HG03460 (cell line): ENCODE data around the gene CLOCK.
A peak's percentile ranks its signal among the peaks of the same experiment; 100 is the strongest.
"Not testable (repeated sequence)": the region's sequence is repeated elsewhere in the genome, so short reads cannot be mapped to it uniquely, and the experiment has no call there.

ENCODE experiments used
- ATAC-seq: cut with Tn5 transposase; IDR thresholded peaks from one replicate; pipeline ENCODE4 v1.9.1; 2021; ENCODE audit not compliant: unreplicated experiment

Gene CLOCK, protein sequence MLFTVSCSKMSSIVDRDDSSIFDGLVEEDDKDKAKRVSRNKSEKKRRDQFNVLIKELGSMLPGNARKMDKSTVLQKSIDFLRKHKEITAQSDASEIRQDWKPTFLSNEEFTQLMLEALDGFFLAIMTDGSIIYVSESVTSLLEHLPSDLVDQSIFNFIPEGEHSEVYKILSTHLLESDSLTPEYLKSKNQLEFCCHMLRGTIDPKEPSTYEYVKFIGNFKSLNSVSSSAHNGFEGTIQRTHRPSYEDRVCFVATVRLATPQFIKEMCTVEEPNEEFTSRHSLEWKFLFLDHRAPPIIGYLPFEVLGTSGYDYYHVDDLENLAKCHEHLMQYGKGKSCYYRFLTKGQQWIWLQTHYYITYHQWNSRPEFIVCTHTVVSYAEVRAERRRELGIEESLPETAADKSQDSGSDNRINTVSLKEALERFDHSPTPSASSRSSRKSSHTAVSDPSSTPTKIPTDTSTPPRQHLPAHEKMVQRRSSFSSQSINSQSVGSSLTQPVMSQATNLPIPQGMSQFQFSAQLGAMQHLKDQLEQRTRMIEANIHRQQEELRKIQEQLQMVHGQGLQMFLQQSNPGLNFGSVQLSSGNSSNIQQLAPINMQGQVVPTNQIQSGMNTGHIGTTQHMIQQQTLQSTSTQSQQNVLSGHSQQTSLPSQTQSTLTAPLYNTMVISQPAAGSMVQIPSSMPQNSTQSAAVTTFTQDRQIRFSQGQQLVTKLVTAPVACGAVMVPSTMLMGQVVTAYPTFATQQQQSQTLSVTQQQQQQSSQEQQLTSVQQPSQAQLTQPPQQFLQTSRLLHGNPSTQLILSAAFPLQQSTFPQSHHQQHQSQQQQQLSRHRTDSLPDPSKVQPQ

DNA sequence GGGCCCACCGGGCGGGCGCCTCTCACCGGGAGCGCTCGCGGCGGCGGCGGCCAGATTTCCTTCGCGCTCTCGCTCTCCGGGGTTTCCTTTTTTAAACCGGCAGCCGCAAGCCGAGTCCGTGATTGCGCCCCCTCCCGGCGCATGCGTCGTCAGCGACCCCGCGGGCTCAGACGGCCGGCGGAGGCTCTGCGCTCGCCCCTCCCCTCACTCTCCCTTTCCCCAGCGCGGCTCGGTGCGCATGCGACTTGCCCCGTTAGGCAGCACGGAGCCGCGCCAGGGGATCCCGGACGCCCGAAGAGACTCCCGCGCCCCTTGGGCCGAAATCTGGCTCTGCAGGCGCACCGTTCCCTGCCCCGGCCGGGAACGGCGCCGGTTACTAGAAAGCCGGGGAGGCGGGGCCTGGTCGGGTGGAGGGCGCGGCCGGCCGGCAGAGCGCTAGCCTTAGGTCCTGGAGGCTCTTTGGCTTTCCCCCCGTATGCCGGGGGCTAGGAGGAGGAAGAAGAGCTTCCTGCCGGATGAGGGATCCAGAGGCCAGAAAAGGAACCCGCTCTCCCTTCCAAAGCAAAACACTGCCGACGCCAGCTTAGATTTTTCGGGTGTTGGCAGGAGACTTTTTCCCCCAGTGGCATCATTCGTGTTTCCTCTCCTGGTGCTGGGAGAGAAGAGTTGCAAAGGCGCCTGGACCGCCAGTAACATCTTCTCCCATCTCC lies at the start of gene CLOCK:
Gene CLOCK (minus strand): TSS at position 154 of the 710 bp plus-strand sequence. CDS start 64,124 bp downstream, outside the sequence.
- ATAC-seq, result peak; percentile 76

DNA sequence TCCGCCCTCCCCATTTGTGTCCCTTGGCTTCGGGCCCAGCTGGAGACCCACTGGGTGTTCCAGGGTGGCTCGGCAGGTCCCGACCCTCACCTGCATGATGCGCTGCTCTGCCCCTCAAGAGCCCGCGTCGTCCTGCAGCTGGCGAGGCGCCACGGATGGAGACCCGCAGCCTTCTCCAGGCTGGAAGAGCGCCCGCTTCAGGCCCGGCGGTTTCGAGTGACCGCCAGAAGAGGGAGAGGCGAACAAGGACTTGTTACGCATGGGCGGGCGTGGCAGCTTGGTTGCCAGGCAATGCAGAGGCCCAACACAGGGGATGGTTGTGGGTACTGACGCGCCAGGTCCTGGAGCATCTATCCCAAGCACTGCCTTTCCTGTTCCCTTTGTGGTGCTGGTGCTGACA lies 45.3 kb upstream of the CLOCK start, which contains the start of gene PDCL2:
Gene PDCL2 (minus strand): TSS at position 232 of the 400 bp plus-strand sequence. CDS start 136 bp downstream, at position 96.
- ATAC-seq, result no peak

DNA sequence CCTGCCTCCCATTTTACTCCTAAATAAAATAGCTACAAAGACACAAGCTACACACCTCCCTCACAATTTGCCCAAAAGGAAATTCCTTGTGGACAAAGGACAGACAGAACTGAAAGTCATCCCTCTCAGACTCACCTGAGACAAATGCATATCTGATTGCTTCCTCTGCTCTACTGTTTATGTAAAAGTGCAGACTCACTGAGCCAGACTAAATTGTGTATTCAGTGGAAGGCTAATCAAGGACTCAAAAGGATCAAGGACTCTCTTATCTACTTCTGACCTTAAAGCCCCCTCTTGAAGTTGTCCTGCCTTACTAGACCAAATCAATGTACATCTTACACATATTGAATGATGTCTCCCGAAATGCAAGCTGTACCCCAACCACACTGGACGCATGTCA lies 41.5 kb upstream of the CLOCK start:
- no peak for ATAC-seq

DNA sequence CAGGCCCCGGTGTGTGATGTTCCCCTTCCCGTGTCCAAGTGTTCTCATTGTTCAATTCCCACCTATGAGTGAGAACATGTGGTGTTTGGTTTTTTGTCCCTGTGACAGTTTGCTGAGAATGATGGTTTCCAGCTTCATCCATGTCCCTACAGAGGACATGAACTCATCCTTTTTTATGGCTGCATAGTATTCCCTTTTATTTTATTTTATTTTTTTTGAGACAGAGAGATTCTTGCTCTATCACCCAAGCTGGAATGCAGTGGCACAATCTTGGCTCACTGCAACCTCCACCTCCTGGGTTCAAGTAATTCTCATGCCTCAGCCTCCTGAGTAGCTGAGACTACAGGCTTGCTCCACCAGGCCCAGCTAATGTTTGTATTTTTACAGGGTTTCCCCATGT lies 36.1 kb upstream of the CLOCK start:
- not testable (repeated sequence) for ATAC-seq

DNA sequence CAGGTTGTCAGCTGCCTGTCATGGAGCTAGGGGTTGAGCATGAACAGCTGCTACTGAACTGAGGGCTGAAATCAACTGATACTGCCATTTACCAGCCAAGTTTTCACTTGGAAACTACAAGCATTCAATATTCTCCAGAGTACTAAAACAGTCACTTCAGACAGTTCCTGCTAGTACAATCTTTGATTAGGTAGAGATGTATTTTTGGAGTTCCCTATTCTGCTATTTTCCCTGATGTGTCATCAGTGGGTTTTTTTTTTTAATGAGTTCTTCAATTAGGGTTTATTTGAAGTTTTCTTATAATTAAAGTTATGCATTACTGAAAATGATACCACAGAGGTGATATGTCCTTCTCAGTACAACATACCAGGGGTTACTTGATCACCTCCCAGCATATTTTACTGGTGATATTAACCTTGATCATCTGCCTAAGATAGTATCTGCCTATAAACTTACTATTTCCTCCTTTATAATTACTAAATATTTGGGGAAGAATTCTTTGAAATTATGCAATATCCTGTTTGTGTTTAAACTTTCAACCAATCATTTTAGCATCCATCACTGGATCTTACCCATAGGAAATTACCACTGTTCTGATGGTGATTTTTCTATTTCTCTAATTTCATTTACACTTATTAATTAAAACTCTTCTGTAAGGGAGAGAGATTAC lies 31.8 kb upstream of the CLOCK start:
- no peak for ATAC-seq

DNA sequence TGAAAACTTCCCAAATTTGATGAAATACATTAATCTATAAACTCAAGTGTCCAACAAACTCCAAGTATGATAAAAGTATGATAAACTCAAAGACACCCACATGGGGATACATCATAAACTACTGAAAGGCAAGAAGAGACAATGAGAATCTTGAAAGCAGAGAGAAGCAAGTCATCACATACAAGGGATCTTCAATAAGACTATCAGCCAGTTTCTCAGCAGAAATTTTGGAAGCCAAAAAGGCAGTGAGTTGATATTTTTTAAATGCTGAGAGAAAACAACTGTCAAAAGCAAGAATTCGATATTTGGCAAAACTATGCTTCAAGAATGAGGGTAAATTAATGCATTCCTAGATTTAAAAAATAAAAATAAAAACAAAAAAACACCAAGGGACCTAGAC lies 28.8 kb upstream of the CLOCK start:
- ATAC-seq, result no peak

DNA sequence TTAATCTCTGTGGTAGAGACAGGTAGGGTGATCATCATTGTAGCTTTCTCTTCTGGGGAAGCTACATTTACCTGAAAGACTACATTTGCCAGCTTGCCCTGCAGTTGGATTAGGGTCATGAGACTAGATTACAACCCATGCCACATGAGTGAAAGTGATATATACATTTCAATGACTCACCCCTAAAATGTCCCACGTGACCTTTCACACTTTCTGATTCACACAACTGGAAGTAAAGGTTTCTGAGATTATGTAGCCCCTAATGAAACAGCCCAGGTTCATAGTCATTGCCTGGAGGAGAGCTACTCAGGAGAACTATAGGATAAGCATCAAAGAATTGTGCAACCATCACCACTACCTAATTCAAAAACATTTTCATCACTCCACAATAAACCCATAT lies 27.5 kb upstream of the CLOCK start:
- no peak for ATAC-seq

DNA sequence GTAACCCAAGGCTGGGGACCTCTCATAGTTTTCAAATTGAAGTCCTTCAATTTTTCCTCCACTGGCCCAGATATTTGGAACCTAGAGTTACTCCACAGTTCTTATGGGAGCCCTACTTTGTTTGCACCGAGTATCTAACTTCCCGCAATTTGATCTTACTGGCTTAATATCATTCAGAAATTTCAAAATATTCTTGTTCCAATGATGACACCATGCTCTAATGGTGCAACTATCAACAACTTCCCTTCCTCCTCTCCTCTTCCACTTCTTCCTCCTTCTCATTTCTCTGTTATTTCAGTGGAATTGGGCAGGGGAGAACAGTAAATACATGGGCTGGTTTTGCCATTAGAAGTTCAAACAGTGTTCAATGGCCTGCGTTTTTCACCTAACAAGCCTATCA lies 25.1 kb upstream of the CLOCK start:
- ATAC-seq, result no peak

DNA sequence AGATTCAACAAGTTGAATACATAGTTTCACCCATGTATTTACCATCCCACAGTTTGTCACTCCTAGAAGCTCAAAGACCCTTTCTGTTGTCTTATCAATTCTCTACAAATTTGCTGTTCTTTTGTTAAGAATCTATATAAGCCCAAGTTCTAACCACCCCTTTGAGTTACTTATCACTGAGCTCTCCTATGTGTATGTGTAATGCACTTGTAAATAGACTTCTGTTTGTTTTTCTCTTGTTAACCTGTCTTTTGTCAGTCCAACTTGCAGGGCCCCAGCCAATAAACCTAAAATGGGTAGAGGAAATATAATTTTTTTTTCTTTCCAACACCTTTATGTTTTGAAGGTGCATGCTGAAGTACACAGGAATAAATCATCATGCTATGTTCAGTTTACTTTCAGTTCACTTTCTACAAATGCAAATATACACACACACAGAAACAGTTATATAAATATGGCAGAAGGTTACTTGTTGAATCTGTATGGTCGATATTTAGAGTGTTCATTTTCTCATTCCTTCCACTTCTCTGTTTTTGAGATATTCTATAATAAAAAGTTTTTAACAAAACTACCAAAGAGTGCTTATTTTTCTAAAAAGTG lies 22.3 kb upstream of the CLOCK start:
- no peak for ATAC-seq

DNA sequence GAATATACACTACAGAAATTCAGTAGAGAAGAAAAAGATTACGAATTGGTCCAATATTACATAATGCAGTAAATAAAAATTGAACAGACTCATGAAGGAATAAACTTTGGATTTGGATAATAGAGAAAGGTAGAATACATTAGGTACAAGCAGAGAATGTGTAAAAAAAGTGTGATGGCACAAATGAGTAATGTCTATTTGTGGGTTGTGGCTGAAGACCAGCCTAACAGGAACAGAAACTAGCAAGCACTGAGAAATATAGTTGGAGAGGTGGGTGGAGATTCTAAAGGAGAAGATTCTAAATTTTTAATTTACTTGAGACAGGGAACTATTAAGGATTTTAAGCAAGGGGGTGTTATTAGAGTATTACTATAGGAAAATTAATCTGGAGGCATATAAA lies 15.2 kb upstream of the CLOCK start:
- ATAC-seq, result peak; percentile 95

DNA sequence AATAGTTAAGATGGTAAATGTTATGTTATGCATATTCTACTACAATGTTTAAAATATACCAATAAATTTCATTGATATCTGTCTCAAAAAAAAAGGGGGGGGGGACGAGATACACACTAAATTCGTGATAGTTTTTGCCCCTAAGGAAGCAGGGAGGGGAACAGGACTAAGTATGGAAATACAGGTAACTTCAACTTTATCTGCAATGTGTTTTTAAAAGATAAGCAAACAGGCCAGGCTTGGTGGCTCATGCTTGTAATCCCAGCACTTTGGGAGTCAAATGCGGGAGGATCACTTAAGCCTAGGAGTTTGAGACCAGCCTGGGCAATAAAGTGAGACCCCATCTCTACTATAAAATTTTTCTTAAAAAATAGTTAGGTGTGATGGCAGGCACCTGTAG lies 13.4 kb upstream of the CLOCK start:
- ATAC-seq, result no peak

DNA sequence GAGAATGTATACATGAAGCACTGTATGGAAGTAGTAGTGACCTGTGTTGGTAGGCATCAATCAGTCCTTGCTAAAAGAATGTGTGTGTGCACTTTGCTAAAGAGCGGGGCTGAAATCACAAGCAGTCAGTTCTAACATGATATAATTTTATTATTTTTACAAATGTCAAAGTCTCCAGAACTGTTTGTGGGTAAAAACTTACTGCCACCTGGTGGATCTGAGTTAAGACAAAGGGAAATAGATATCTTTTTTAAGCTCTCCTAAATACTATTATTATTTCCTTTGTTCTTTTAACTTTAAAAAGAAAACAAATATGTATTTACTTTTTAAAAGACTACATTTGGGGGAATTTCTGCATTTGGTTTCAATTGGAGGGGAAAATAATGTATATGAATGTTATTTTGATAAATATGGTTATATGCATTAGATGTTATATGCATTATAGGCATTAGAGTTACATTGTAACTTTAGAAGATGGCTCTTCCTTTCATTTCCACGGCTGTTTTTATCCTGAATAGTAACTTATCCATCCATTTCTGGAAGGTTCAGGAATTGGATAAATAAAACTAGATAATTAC lies 7.8 kb upstream of the CLOCK start:
- no peak for ATAC-seq

DNA sequence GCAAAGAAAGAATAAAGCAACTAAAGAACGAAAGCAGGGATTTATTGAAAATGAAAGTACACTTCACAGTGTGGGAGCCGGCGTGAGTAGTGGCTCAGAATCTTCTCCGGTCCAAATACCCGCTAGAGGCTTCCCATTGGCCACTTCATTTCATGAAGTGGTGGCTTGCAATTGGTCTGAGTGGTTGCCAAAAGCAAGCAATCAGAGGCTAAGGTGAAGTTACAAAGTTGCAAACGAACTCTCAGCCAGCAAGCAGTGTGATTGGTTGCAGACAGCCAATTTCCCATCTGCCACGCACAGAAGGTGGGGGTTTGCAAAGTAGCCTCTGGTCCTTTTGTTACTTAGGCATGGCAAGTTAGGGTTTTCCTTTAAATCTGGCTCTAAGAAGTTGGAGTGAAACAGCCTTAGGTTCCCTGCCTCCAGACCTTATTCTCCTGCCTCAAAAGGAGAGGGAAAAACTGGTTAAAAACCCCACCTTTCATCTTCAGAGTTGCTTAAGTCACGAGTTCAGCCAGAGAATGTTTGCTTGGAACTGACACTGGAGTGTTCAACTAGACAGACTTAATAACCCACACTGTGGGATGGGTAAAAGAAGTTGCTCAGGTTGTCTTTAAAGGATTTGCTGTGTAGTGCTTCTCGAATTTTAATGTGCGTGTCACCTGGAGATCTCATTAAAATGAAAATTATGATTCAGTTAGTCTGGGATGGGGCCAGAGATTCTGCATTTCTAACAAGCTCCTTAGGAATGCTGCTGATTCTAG lies 6.9 kb upstream of the CLOCK start:
- no peak for ATAC-seq

DNA sequence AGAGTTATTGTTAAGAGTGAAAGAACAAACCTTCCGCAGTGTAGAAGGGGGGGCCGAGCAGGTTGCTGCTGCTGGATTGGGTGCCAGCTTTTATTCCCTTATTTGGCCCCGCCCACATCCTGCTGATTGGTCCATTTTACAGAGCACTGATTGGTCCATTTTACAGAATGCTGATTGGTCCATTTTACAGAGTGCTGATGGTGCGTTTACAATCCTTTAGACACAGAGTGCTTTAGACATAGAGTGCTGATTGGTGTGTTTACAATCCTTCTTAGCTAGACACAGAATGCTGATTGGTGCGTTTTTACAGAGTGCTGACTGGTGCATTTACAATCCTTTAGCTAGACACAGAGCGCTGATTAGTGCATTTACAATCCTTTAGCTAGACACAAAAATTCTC lies 5.3 kb upstream of the CLOCK start:
- not testable (repeated sequence) for ATAC-seq

DNA sequence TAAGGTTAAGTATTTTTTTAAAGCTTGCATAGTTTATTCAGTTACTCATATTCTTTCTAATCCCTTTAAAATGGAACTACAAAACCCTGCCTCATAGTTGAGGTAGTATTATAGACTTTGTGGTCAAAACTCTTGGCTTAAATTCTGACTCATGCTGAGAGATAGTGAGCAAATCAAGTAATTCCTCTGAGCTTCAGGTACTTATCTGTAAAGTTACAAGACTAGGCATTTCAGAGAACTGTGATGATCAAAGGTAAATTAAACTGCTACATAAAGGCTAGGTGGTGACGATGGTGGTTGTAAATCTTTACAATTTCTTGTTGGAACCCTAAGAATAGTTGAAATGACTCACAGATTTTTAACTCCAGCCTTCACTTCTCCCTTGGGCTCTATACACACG lies 3.2 kb upstream of the CLOCK start:
- no peak for ATAC-seq

DNA sequence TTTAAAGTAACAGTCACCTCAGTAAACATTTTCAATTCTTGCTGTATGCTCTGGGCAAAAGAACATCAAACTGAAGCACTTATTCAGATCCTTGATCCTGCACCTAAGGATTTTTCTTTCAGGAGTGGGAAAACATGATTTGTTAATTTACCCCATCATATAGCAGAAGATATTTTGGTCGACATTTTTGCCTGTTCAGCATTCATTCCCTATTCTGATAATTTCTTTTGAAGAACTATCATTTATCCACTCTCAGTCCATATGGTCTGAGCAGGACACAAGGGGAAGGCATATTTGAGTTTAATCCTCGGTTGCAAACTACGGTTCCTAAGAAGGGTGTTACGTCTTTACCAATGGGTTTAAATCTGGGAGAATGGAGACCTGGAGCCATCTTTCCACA lies 1.2 kb upstream of the CLOCK start:
- no peak for ATAC-seq

DNA sequence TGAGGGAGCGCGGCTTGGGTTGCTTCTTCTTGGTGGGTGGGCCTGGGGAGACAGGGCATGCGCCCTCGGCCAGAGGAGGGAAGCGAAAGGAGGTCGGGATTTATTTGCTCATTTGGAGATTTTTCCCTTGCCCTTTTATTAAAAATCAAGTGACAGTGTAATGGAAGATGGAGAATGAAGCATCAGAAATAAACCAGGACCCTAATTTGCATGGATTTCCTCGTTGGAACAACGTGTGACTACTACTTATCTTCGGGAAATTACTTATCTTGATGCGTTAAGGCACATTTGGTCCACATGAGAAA lies 709 bp upstream of the CLOCK start:
- no peak for ATAC-seq

DNA sequence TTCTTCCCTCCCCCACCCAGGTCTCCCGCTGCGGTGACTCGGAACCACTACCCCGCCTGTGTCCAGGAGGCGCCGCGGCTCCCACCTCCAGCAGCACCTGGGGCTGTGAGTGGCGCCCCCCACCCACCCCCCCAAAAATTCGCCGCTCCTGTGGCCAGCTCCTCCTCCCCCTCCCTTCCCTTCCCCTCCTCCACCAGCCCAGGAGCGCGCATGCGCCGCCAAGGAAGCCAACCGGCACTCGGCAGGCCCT lies 278 bp downstream of the CLOCK start:
- peak; percentile 36 for ATAC-seq

DNA sequence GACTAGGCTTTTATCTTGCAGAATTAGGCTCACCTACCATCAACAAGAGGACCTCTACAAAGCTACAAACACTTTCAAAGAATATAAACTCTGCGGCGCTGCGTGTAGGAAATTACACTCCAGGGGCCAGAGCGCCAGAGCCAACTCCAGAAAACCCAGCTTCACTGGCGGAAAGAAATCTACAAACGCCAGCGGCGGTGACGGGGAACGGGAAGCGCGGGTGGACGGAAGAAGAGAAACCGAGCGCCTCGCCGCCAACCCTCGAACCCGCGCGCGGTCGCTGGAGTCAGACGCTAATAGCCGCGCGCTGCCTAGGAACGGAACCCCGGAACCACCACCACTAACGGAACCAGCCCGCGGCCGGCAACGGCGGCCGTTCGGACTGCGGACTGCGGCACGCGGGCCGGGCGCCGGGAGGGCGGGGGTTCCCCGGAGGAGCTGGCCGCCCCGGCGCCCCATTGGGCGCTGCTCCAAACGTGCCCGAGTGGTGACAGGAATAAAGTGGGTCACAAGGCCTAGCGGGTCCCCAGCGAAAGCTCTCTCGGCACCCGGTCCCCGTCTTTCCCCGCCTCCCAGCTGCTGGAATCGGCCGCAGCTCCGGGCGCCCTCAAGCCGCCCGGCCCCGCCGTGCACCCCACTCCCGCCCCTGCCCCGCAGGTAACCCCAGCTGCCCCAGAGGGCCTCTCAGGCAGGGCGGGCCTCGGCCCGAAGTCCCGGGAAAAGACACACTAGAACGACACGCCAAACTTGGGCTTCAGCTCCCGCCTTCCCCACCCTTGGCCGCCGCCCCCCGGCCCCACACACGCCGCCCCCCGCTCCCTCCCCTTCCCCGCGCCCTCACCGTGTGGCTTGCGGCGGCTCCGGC lies 836 bp downstream of the CLOCK start:
- ATAC-seq, result peak; percentile 39
